ENCODE data around the gene MUCL1.
"Not testable (repeated sequence)": the region's sequence is repeated elsewhere in the genome, so short reads cannot be mapped to it uniquely, and the experiment has no call there.

Gene MUCL1, protein sequence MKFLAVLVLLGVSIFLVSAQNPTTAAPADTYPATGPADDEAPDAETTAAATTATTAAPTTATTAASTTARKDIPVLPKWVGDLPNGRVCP

DNA sequence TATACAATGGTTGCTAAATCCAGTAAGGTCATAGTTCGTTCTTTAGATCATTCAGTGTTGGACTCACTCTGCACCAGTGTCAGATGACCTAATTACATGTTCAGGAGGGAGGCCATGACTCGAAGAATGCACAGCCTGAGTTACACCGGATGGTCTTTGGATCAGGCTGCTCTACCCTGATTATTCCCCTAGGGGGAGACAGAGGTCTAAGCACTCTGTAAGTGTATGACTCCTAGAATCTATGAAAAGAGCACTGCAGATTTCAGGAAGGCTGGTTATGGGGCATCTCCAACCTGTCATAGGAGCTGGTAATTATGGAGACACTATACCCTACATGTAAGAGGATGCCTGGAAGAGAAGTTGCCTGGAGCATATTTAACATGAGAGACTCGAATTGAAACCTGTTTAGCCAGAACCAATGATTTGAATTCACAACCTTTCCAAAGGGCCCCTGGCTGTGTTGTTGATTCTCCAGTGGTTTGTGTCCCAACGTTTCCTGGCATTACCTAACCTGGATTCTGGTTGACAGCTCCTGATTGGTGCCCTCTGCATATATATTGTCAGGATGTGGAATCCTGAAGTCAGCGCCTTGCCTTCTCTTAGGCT, at the start of gene MUCL1:
Gene MUCL1, plus strand, starts transcription at position 584 of the 606 bp plus-strand sequence. CDS start 67 bp downstream, outside the sequence.
- DNase-seq (ENCODE audit: low read depth in 2 of 2, low spot score in 1 of 2), result peak; percentile 49

DNA sequence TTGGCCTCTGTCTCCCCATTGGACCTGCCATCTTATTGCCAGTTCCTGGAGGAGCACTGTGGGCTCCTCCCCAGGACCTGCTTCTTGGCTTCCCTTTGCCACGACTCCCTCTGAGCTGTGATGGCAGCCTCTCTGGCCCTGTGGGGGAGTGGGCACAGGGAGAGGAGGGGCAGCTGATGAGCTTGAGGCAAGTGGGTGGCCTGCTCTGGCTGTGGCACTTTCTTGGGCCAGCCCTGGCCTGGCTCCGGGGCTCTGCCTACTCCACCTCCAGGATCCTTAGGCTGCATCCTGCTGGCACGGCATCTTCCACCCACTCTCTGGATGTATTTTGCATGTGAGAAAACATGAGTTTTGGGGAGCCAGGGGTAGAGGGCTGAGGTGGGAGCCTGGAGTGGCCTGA, 32.6 kb upstream of the MUCL1 start:
- DNase-seq (ENCODE audit: low read depth in 2 of 2, low spot score in 1 of 2), result no peak

DNA sequence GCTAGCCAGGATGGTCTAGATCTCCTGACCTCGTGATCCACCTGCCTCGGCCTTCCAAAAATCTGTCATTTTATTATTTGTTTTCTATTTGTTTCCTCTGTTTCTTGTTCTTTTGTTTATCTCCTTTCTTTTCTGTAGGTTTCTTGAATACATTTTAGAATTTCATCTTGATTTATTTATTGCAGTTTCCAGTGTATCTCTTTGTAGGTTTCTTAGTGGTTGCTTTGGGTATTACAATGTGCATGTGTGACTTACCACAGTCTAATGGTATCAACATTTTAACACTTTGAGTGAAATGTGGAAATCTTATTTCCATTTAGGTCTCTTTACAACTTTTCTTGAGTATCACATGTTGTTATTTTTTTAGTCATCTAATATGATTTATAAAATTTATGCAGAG, 29.9 kb upstream of the MUCL1 start:
- no peak for DNase-seq (ENCODE audit: low read depth in 2 of 2, low spot score in 1 of 2)

DNA sequence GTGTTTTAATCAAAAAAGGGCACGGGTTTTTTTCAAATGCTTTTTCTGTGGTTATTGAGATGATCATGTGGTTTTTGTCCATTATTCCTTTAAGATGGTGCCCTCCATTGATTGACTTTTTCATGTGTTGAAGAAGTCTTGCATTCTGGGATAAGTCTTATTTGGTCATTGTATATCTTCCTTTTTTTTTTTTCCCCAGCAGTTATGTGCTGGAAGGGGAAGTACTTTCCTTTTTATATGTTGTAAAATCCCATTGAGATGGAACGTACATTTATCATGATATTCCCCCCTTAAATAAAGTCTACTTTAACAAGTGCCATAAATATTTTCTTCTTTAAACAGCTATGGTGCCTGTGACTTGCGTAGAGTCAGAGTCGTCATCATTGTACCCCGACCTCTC, 24.8 kb upstream of the MUCL1 start:
- DNase-seq (ENCODE audit: low read depth in 2 of 2, low spot score in 1 of 2), result no peak

DNA sequence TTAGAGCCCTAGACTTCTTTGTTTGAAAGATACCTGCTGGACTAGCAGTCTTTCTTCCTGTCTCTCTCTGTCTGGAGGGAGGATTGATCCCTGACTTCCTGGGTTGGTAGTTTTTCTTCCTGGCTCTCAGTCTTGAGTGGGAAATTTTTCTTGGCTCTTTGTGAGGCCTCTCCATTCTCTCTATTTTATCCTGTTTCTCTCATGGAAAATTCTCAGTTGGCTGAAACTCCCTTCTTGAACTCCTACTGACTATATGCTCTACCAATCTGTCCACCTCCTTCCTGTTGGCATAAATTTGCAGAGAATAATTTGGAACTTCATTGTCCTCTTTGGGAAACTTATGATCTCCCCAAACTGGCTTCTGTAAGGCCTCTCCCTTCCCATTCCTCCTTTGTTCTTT, 24.1 kb upstream of the MUCL1 start:
- DNase-seq (ENCODE audit: low read depth in 2 of 2, low spot score in 1 of 2), result no peak

DNA sequence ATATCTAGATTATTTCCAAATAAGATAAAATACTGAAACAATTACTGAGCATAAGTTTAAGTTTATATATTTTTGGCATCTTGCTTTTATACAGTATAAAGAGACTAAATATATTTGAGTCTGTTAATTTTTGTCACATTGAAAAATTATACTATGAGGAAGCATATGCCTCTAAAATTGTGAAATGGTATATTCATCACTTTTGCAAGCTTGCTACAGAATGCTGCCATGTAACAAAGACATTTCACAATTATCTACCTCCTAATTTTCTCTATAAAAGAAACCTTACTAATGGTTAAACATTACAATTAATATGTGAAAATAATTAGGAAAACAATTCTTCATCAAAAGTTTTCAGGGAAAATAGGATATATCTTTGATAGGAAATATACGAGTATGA, 22.7 kb upstream of the MUCL1 start:
- DNase-seq (ENCODE audit: low read depth in 2 of 2, low spot score in 1 of 2), result no peak

DNA sequence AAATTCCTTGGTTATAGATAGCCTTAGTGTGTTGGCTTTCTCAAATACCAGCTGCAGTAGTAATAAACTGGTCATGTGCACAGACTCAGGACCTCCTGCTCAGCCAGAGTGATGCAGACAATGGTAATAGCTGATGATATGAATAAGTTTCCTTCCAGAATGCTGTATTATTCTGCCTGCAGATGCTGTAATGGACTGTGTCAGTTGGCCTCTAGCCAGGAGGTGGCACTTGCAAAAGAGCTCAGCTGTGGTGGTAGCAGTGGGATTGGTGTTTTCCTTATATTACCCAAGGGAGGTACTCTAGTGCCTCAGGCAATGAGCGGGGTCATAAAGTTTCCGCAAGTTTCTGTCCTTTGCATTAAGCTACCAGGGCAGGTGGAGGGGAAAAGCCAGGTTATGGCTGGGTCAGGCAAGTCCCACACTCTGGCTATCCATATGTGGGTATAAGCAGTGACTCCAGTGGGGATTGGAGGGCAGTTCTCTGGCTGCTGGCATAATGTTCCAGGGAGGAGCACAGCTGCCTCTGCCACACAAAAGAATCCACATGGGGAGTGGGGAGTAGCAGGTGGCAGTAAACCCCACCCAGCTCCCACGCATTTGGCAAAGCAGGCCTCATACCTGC, 14.0 kb upstream of the MUCL1 start:
- DNase-seq (ENCODE audit: low read depth in 2 of 2, low spot score in 1 of 2), result no peak

DNA sequence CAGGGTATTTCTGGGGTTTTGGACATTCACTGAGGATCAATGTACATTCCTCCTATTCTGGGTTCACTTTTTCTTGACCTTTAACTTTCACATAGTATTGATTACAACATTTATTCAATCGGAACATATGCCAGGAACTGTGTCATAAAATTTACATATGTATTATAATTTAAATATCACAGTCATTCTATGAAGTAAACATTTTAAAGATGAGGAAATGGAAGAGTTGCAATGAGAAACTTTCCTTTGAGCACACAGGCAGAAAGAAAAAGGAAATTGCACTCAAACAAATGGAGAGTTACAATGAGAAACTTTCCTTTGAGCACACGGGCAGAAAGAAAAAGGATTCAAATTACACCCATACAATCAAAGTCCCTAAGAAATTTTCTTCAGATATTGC, 3.1 kb downstream of the MUCL1 start:
- no peak for DNase-seq (ENCODE audit: low read depth in 2 of 2, low spot score in 1 of 2)

DNA sequence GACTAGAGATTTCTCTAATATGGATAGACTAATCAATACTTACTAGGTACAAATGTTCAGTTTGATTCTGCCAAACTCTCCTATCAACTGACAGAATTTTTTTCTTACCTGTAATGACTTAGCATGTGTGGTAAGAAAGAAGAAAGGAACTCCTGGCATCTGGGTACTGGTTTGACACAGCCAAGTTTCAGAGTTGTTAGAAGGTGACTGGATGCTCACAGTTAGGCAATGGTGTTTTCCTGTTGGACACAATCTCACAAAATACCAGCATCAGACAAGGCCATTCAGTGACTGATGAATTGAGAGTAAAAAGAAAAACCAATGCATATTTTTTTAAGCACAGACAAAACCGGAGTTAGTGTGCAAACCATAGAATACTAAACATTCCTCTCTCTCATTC, 4.2 kb downstream of the MUCL1 start:
- DNase-seq (ENCODE audit: low read depth in 2 of 2, low spot score in 1 of 2), result no peak

DNA sequence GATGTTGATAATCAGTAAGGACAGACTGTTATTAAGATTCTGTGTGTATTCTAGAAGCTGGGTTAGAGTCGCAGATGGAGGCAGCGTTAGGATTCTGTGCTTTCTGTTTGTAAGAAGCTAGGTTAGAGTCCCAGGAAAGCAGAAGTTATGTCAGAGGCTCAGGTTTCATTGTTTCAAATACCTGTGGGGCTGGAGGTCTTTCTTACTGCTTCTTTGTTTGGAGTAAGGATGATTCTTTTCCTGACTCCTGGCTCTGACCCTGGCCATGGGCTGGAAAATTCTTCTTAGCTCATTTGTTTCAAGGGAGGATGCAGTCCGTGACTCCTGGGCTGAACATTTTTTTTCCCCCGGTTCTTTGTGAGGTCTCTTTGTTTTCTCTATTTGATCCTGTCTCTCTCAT, 5.2 kb downstream of the MUCL1 start:
- no peak for DNase-seq (ENCODE audit: low read depth in 2 of 2, low spot score in 1 of 2)

DNA sequence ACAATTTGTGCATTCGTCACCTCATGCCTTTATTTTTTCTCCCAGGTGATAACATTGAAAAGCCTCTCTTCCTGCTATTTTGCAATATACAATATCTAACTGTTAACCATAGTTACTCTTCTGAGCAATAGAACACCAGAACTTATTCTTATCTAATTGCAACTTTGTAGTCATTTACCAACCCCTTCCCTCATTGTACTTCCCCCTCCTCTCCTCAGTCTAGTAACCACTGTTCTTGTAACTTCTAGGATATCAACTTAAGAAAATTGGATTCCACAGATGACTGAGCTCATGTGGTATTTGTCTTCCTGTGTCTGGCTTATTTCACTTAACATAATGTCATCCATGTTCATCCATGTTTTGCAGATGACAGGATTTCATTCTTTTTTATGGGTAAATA, 7.6 kb downstream of the MUCL1 start:
- no peak for DNase-seq (ENCODE audit: low read depth in 2 of 2, low spot score in 1 of 2)

DNA sequence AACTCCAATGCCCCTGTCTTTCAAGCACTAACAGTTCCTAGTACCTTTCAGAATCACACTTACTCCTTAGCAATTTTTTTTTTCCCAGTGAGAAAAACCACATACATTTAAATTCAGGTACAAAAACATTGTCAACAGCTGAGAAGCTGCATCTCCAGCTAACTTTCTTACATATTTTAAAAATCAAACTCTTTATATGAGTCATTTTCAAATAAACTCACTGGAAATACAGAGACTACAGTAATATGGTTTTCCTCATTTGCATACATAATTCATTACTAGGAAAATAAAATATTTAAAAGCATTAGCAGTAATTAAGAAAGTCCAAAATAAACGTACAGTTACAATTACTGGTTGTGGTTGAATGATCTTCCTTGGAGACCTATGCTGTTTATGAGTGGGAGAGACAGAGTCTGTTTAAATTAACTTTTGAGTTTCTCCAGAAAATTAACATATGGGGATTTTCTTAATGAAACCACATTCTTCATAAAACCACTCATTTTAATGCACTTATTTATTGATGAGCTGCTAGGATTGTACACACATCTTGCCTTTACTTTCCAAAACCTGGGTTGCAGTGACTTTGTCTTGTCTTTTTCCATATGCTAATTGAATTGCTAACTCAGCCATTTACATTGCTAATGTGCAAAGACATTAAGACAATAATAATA, 9.8 kb downstream of the MUCL1 start:
- no peak for DNase-seq (ENCODE audit: low read depth in 2 of 2, low spot score in 1 of 2)

DNA sequence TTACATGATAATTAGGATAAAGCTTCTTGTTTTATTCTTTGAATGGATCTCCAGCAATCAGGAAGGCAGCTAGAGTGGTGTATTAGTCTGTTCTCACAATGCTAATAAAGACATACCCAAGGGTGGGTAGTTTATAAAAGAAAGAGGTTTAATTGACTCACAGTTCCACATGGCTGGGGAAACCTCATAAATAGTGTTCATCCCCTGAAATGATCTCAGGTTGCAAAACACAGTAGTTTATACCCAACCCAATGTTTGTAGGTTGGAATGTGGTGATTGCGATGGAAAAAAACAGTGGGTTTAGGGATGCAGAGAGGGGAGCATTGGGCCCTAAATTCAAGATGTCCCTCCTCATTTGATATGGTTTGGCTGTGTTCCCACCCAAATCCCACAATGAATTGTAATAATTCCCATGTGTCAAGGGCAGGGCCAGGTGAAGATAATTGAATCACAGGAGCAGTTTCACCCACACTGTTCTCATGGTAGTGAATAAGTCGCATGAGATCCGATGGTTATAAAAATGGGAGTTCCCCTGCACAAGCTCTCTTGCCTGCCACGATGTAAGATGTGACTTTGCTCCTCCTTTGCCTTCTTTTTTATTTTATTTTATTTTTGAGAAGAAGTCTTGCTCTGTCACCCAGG, 11.5 kb downstream of the MUCL1 start:
- no peak for DNase-seq (ENCODE audit: low read depth in 2 of 2, low spot score in 1 of 2)

DNA sequence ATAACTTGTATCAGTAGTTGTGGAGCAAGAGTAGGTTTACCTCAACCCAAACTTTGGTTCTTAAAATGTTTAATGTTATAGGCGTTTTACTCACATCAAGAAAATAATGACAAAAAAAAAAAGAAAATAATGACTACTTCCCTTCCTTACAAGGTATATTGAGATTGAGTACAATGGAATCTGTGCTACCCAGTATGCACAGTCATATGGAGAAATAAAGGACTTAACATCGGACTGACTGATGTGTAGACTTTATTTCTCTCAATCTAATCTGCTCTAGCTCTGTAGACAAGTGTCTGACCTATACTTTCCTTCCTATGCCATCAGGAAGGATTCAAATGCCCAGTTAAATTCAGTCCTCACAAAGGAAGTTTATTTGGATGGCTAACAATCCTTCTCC, 14.4 kb downstream of the MUCL1 start:
- no peak for DNase-seq (ENCODE audit: low read depth in 2 of 2, low spot score in 1 of 2)

DNA sequence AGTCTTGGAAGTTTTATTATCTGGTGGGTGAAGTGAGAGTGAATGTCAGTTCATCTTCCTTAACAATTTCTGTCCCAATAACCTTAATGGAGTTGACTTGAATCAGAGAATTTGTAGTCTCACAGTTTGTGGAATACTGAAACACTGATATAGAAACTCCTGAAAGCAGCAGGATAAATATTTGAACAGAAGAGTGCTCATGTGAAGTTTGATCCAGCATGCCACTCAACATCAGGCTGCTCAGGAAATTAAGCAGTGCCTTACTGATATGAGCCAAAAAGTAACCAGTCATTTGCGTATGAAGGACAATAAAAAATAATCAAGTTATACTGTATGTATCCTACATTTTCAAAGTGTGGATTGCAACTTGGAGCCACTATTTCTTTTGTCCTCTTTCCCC, 15.7 kb downstream of the MUCL1 start:
- no peak for DNase-seq (ENCODE audit: low read depth in 2 of 2, low spot score in 1 of 2)

DNA sequence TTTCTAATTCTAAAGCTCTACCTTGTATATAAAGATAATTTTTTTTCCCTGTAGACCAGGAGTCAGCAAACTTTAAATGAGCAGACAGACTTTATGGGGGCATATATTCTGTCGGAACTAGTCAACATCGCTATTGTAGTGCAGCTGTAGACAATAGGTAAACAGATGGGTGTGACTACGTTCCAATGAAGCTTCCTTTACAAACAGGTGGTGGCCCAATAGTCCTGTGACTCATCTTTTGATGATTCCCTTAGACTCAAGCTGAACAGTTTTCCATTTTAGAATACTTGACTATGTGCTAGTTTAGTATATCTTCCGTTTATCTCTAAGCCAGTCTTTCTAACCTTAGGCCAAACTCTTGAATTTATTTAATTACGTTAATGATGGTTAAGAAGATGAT, 16.3 kb downstream of the MUCL1 start:
- DNase-seq (ENCODE audit: low read depth in 2 of 2, low spot score in 1 of 2), result no peak

DNA sequence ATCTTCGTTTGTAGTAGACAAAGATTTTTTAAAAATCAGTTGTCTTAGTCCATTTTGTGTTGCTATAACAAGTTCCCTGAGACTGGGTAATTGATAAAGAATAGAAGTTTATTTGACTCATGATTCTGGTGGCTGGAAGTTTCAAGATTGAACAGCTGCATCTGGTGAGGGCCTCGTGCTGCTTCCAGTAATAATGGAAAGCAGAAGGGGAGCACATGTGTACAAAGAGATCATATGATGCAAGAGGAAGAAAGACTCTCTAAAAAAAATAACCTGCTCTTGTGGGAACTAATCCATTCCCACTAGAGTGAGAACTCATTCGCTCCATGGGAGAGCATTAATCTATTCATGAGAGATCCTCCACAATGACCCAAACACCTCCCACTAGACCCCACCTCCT, 24.8 kb downstream of the MUCL1 start:
- no peak for DNase-seq (ENCODE audit: low read depth in 2 of 2, low spot score in 1 of 2)

DNA sequence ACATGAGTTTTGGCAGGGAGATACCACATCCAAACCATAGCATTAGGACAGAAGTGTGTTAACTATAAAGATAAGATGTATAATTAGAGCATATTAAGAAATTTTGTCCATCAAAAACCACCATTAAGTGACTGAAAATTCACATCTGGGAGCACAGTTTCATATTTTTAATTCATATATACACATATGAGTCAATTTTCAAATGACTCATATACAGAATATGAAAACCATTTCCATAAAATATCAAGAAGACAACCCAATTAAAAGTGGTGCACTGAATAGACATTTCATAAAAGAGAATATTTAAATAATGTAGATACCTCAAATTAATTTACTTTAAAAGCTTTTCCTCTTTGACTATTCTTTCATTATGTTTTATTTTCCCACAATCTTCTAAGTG, 25.3 kb downstream of the MUCL1 start:
- no peak for DNase-seq (ENCODE audit: low read depth in 2 of 2, low spot score in 1 of 2)

DNA sequence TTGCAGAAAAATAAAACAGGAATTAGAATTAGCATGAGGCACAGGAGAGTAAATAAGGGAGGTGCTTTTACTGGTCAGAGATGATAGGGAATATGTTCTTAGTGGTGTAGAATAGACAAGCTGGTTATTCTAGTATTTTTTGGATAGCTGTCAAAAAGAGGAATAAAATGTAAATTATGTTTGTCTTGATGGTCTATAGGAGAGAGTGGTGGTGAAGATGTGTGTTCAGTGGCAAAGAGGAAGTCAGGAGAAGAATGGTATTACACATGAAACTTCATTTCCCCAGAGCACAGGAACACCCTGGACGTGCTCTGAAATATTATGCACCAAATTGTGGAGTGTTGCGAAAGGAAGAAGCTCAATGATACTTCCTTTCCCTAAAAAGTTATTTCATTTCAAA, 27.8 kb downstream of the MUCL1 start:
- DNase-seq (ENCODE audit: low read depth in 2 of 2, low spot score in 1 of 2), result no peak

DNA sequence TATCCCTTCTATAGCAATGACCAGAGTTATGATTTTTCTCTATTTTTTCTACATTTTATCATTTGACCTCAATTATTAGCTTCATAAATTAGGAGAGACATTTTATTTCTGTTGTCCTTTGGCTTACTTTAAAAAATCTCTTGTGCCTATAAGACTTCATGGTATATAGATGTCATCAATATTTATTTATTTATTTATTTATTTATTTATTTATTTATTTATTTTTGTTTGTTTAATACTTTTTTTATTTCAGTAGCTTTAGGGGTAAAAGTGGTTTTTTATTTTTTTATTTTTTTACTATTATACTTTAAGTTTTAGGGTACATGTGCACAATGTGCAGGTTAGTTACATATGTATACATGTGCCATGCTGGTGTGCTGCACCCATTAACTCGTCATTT, 28.3 kb downstream of the MUCL1 start:
- DNase-seq (ENCODE audit: low read depth in 2 of 2, low spot score in 1 of 2), result not testable (repeated sequence)

DNA sequence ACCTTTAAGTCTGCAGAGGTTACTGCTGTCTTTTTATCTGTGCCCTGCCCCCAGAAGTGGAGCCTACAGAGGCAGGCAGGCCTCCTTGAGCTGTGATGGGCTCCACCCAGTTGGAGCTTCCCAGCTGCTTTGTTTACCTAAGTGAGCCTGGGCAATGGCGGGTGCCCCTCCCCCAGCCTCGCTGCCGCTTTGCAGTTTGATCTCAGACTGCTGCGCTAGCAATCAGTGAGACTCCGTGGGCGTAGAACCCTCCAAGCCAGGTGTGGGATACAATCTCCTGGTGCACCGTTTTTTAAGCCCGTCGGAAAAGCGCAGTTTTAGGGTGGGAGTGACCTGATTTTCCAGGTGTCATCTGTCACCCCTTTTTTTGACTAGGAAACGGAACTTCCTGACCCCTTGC, 34.1 kb downstream of the MUCL1 start:
- not testable (repeated sequence) for DNase-seq (ENCODE audit: low read depth in 2 of 2, low spot score in 1 of 2)

DNA sequence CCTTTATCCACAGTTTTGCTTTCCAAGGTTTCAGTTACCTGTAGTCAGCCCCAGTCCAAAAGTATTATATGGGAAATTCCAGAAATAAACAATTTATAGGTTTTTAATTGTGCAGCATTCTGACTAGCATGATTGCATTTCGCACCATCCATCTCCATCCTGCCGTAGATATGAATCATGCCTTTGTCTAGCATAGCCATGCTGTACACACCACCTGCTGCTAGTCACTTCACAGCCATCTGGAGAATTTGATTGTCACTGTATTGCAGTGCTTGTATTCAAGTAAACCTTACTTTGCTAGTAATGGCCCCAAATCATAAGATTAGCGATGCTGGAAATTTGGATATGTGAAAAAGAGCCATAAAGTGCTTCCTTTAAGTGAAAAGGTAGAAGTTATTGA, 36.0 kb downstream of the MUCL1 start:
- DNase-seq (ENCODE audit: low read depth in 2 of 2, low spot score in 1 of 2), result no peak

Measured in stimulated activated CD8-positive, alpha-beta memory T cell treated with anti-CD3 and anti-CD28 coated beads, Interleukin-4, amount 100 ng/mL, for 4 hours (primary cell).